Neutrophil (primary cell): Measurements from ENCODE around the gene ANKMY1.

Source experiments
- H3K27ac ChIP-seq: fragments of 200-600 bp; sonication (generic); 2 replicates; pipeline ENCODE4 v1.5.1; 2016; ENCODE audit warnings: mild to moderate bottlenecking, moderate library complexity
- H3K27me3 ChIP-seq: fragments of 200-600 bp; sonication (generic); 2 replicates; pipeline ENCODE4 v1.6.0; 2016; ENCODE audit warnings: mild to moderate bottlenecking
- H3K36me3 ChIP-seq: fragments of 200-600 bp; sonication (generic); 2 replicates; pipeline ENCODE4 v1.5.1; 2017
- H3K4me1 ChIP-seq, 2 experiments: fragments of 200-600 bp in 1 of 2; sonication (generic) in 1 of 2; 1 replicate in 1 of 2; 2 replicates in 1 of 2; pipeline versions ENCODE4 v1.5.1 to v1.6.1; 2013 to 2016; ENCODE audit warnings: low read depth in 1 of 2, low read length in 1 of 2, mild to moderate bottlenecking in 1 of 2, moderate library complexity in 1 of 2; ENCODE audit not compliant: control insufficient read depth in 1 of 2, insufficient read depth in 1 of 2
- H3K4me3 ChIP-seq, 2 experiments: fragments of 200-600 bp in 1 of 2; sonication (generic) in 1 of 2; 1 replicate in 1 of 2; 2 replicates in 1 of 2; pipeline ENCODE4 v1.5.1; 2013 to 2016; ENCODE audit warnings: low read depth in 1 of 2, low read length in 1 of 2, mild to moderate bottlenecking in 1 of 2, moderate library complexity in 1 of 2
- H3K9me3 ChIP-seq: fragments of 200-600 bp; sonication (generic); 2 replicates; pipeline ENCODE4 v1.5.1; 2016
- TF ChIP-seq, protein P1 (sequence below): fragments of 200-600 bp; sonication (generic); IDR thresholded peaks from 2 replicates; pipeline ENCODE4 v1.5.1; 2016; ENCODE audit warnings: antibody characterized with exemption

The ANKMY1 gene

DNA sequence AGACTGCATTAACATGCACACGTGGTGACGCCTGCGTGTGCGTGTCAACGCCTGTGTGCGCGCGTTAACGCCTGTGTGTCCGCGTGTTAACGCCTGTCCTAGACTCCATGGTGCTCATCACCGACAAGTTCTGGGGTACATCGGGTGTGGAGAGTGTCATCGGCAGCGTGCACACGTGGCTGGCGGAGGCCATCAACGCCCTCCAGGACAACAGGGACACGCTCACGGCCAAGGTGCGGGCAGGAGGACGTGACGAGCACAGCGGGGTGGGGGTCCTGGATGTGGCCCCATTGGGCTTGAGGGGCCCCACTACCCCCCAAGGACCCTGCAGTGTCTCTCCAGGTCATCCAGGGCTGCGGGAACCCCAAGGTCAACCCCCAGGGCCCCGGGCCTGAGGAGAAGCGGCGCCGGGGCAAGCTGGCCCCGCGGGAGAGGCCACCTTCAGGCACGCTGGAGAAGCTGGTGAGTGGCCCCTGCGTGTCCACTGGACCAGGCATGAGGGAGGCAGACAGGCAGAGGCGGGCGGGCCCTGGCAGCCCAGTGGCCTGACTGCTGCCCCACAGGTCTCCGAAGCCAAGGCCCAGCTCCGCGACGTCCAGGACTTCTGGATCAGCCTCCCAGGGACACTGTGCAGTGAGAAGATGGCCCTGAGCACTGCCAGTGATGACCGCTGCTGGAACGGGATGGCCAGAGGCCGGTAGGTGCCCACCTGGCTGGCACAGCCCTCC, 93.1 kb downstream of the ANKMY1 start:
- Histone ChIP-seq H3K4me3 (no peak overlapping the region), H3K27ac (no peak overlapping the region), H3K27me3 (no peaks in the 10 kb centered on the region), H3K4me1 (no peaks in the 10 kb centered on the region), H3K36me3 (no peaks in the 10 kb centered on the region), H3K9me3 (no peaks in the 10 kb centered on the region)
- TF ChIP-seq, protein P1, sequence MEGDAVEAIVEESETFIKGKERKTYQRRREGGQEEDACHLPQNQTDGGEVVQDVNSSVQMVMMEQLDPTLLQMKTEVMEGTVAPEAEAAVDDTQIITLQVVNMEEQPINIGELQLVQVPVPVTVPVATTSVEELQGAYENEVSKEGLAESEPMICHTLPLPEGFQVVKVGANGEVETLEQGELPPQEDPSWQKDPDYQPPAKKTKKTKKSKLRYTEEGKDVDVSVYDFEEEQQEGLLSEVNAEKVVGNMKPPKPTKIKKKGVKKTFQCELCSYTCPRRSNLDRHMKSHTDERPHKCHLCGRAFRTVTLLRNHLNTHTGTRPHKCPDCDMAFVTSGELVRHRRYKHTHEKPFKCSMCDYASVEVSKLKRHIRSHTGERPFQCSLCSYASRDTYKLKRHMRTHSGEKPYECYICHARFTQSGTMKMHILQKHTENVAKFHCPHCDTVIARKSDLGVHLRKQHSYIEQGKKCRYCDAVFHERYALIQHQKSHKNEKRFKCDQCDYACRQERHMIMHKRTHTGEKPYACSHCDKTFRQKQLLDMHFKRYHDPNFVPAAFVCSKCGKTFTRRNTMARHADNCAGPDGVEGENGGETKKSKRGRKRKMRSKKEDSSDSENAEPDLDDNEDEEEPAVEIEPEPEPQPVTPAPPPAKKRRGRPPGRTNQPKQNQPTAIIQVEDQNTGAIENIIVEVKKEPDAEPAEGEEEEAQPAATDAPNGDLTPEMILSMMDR = no peak

DNA sequence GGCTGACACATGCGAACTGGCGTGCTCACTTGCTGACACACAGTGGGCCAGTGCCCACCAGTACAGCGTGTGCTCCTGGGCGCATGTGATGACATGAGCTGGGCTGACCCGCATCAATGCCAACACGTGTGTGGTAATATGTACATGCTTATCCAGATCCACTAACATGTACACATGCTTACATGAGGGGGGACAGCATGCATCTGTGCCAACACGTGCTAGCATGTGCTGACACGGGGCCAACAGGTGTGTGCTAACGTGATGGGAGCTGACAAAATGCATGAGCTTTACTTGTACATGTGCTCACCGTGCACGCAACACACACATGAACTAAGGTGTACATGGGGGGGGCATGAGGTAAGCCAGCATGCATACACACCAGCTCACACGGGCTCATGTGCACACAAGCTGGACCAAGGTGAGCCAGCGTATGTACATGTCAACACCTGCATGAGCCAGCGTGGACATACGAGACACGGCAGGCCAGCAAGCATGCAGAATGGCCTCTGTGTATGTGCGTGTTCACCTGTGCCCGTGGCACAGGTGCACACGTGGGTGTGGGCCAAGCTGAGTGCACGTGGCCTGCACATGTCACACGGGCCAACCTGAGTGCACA, 93.8 kb downstream of the ANKMY1 start:
- Histone ChIP-seq H3K36me3 (no peaks in the 10 kb centered on the region), H3K27me3 (no peaks in the 10 kb centered on the region), H3K4me3 (no peak overlapping the region), H3K4me1 (no peaks in the 10 kb centered on the region), H3K9me3 (no peaks in the 10 kb centered on the region), H3K27ac (no peak overlapping the region)
- TF ChIP-seq, protein P1 = no peak

DNA sequence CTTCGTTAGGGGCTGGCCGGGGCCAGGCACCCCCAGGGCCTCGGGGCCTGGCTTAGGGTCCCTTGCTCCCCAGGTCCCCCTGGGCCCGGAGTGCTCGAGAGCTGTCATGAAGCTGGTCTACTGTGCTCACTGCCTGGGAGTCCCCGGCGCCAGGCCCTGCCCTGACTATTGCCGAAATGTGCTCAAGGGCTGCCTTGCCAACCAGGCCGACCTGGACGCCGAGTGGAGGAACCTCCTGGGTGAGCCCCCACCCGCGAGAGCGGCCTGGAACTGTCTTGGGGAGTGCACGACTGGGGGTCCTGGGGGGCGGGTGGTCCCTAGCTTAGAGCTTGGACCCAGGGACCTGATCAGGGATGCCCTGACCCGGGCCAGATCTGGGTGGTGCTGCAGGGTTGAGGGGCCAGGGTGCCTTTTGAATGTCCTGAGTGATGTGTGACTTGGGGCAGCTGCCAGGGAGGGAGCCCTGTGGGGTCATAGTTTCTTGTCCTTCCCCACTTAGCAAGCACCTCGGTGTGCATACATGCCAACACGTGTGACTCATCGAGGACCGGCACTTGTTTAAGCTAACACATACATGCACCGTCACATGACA, 94.4 kb downstream of the ANKMY1 start:
- Histone ChIP-seq H3K9me3 (no peaks in the 10 kb centered on the region), H3K36me3 (no peaks in the 10 kb centered on the region), H3K27me3 (peaks cover 6% of the 10 kb centered on the region), H3K4me1 (no peaks in the 10 kb centered on the region), H3K4me3 (no peak overlapping the region), H3K27ac (no peak overlapping the region)
- TF ChIP-seq, protein P1 = no peak

DNA sequence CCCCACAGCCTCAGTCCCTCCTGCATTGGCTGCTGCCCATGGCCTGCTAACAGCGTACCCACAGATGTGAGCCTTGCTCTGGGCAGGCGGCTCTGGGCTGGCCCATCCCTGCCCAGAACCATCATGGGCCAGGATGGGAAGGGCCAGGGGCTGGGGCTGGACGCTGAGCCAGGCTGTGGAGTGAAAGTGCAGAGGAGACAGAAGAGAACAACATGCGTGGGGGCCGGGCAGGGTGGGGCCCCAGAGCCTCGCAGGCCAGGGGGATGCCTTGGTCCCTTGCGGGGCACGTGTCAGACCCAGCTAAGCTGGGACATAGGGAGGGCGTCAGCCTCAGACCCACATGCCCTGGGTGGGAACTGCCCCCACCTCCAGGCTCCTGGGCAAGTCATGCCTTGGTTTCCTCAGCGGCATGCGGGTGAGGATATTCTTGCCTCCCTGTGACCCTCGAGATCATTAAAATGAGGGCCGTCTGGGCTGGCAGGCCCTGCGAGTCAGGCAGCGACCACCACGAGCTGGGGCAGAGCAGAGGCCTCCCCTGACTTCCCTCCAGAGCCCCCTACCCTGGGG, 95.0 kb downstream of the ANKMY1 start:
- TF ChIP-seq, protein P1 = no peak
- Histone ChIP-seq H3K4me3 (no peak overlapping the region), H3K27ac (no peak overlapping the region), H3K36me3 (no peaks in the 10 kb centered on the region), H3K27me3 (peaks cover 12% of the 10 kb centered on the region), H3K9me3 (no peaks in the 10 kb centered on the region), H3K4me1 (no peaks in the 10 kb centered on the region)

DNA sequence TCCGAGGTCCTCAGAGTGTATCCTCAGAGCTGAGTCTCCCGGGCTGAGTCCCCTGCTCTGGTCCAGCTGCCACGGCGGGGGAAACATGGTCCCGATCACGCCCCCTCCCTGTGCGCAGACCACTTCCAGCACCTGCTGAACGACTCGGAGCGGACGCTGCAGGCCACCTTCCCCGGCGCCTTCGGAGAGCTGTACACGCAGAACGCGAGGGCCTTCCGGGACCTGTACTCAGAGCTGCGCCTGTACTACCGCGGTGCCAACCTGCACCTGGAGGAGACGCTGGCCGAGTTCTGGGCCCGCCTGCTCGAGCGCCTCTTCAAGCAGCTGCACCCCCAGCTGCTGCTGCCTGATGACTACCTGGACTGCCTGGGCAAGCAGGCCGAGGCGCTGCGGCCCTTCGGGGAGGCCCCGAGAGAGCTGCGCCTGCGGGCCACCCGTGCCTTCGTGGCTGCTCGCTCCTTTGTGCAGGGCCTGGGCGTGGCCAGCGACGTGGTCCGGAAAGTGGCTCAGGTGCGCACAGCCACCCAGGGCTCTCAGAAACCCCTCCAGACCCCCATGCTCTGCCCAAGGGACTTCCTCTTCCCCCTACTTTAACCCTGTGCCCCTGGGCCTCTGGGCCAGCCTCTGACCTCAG, 95.6 kb downstream of the ANKMY1 start:
- Histone ChIP-seq H3K27me3 (peaks cover 18% of the 10 kb centered on the region), H3K9me3 (no peaks in the 10 kb centered on the region), H3K4me3 (no peak overlapping the region), H3K27ac (no peak overlapping the region), H3K36me3 (no peaks in the 10 kb centered on the region), H3K4me1 (no peaks in the 10 kb centered on the region)
- TF ChIP-seq, protein P1 = no peak
